ENCODE measurements around the gene CLSTN3. TPM values are rescaled to one million over a fixed set of nuclear protein-coding genes. Genes with fewer than 3 reads are reported as not detected.

Gene CLSTN3
- total and polyA plus RNA-seq, 2 donors (not counting 3 experiments of a cell fraction or from before 2014, with no cell fraction given): 27.8 to 45.9 TPM

DNA sequence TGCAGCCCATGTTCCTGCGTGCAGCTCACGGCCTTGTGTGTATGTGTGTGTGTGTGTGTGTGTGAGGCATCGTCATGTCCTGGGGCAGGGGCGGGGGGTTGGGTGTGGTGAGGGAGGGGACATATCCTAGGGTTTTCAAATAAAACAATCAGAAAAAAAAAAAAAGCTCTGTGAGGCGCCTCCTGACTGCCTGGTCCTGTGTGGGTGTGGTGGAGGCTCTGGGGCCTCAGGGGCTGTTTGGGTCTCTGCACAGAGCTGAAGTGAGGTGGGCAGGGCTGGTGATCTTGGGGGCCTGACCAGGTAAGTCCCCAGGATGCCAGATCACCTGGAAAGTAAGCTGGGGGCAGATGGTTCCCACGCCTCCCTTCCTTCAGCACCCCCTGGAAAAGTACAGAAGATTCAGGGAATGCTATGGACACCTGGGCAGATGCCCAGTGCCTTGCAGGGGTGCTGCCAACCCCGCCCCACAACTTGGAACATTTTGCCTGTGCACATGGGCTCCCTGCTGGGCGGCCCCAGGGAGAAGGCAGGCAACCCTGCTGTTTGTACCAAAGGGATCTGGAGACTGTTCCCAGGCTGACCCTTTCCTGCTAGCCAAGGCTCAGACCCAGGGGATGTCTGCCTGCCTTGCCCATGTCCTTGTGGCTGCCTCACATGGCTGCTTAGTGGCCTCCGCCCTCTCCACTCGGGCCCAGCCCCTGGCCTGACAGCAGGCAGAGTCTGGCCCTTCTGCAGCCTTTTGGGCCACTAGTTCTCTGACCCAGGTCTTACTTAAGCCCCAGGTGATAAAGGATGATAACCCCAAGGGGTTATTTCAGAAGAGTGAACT lies 28.8 kb downstream of the CLSTN3 start:
- FAIRE-seq: no peak
- Histone ChIP-seq H3K9ac (replicated peaks; ENCODE audit: extremely low read depth, insufficient read depth, low read length) (no peak overlapping the region), H3K9me3 (replicated peaks; ENCODE audit: control insufficient read depth, insufficient read depth, low read length) (no peaks in the 10 kb centered on the region), H3K4me2 (ENCODE audit: insufficient read depth, low read length) (no peak overlapping the region), H3K36me3 (ENCODE audit: control insufficient read depth in 2 of 2, extremely low read depth in 1 of 2, insufficient read depth in 2 of 2, low read length in 2 of 2) (peaks cover 0 to 8% of the 10 kb centered on the region in 2 experiments), H3K79me2 (ENCODE audit: control insufficient read depth, insufficient read depth, low read length) (no peaks in the 10 kb centered on the region), H3K9me1 (replicated peaks; ENCODE audit: control insufficient read depth, extremely low read depth, insufficient read depth, low read length) (no peaks in the 10 kb centered on the region), H2AFZ (ENCODE audit: low read depth, low read length) (no peak overlapping the region), H3K27me3 (ENCODE audit: control insufficient read depth in 2 of 2, insufficient read depth in 2 of 2, low read length in 2 of 2) (peaks cover 9 to 12% of the 10 kb centered on the region in 2 experiments), H4K20me1 (replicated peaks; ENCODE audit: control insufficient read depth, extremely low read depth, insufficient read depth, low read length) (no peaks in the 10 kb centered on the region), H3K27ac (ENCODE audit: insufficient read depth, low read depth, low read length) (no peak overlapping the region), H3K4me1 (ENCODE audit: control insufficient read depth, extremely low read depth, insufficient read depth, low read length) (no peaks in the 10 kb centered on the region), H3K4me3 (replicated peaks in 1 of 3; ENCODE audit: insufficient read depth in 1 of 3, low read depth in 1 of 3, low read length in 3 of 3) (no peak overlapping the region)
- ChIA-PET POLR2A (no interaction called here), CTCF (no interaction called here)
- no peak for DNase-seq (ENCODE audit: low read depth, low spot score)
- intact Hi-C loops (cut with micrococcal nuclease) (no loop called here), dilution Hi-C loops (cut with MboI; ENCODE audit: extremely low pct_ligation_motif_present, low sequenced_read_pairs) (no loop called here)
- BruUV-seq (replicated peaks): no TSS peak
- TF ChIP-seq, protein P1, sequence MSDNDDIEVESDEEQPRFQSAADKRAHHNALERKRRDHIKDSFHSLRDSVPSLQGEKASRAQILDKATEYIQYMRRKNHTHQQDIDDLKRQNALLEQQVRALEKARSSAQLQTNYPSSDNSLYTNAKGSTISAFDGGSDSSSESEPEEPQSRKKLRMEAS (IDR thresholded peaks at IDR 0.05; ENCODE audit: insufficient read depth, insufficient read length): no peak
- TF ChIP-seq CTCF (IDR thresholded peaks at IDR 0.05; ENCODE audit: extremely low read depth in 1 of 2, insufficient read depth in 1 of 2, low read depth in 1 of 2, low read length in 2 of 2): no peak
- no peak for TF ChIP-seq JUN (IDR thresholded peaks at IDR 0.05; ENCODE audit: borderline replicate concordance, insufficient read depth, insufficient read length, low read depth)
- no peak for TF ChIP-seq EZH2 (IDR thresholded peaks at IDR 0.05; ENCODE audit: borderline replicate concordance, low read depth, low read length, severe bottlenecking)
- TF ChIP-seq POLR2AphosphoS5 (IDR thresholded peaks at IDR 0.05; ENCODE audit: insufficient read depth, low read depth, low read length): no peak
- no peak for TF ChIP-seq GATA2 (IDR thresholded peaks at IDR 0.05; ENCODE audit: insufficient read depth, insufficient read length, low read depth, low read length)
- no peak for TF ChIP-seq MYC (IDR thresholded peaks at IDR 0.05; ENCODE audit: low read depth, low read length)
- no peak for TF ChIP-seq FOS (IDR thresholded peaks at IDR 0.05; ENCODE audit: borderline replicate concordance, insufficient read depth, low read length)
- no peak for TF ChIP-seq POLR2A (IDR thresholded peaks at IDR 0.05; ENCODE audit: low read depth, low read length)

All from endothelial cell of umbilical vein (primary cell).